ENCODE measurements around the gene MACF1.
A peak's percentile ranks its signal among the peaks of the same experiment; 100 is the strongest.

MACF1 gene

DNA sequence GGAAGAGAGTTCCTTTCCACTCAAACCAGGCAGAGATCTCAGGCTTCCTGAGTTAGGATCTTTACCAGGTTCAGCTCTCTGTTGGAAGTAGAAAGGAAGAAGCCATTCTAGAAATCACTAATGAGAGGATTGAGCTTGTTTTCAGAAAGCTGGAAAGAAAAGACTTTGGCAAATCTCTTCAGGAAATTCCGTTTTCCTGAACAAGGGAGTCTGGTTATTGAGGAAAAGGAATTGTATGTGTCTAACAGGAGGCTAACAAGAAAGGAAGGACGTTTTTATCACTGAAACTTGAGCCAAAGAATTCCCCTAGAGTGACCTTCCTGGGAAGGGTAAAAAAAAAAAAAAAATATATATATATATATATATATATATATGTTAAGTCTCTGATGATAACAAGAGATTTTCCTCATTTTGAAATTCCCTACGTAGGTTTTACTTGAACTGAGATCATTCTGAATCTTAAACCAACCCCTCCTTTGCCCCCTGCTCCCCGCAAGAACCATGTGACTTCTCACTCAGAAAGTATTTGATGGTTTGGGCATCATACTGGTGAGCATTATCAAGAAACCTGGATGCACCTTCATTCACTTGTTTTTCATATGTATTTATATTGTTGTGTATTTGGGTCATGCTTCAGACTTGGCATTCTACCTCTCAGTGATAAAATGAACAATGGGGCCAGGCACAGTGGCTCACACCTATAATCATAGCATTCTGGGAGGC is 188.5 kb downstream of the MACF1 start:
- no peak for DNase-seq (ENCODE audit: extremely low spot score)
- POLR2A ChIA-PET: interaction anchor here (1.3 kb wide), 1 partner anchor 17 kb away, joined by 4 read pairs; no protein-coding TSS in a partner anchor
- CTCF ChIA-PET: interaction anchor here (1.0 kb wide), 1 partner anchor 14 kb away, joined by 4 read pairs; no protein-coding TSS in a partner anchor
- TF ChIP-seq ZNF384 (IDR thresholded peaks at IDR 0.05) (no peak), SP1 (IDR thresholded peaks at IDR 0.05) (no peak), TARDBP (IDR thresholded peaks at IDR 0.05) (no peak), PKNOX1 (IDR thresholded peaks at IDR 0.05) (no peak), L3MBTL2 (conservative IDR thresholded peaks at IDR 0.05) (no peak), SUZ12 (IDR thresholded peaks at IDR 0.05) (no peak), FOXM1 (IDR thresholded peaks at IDR 0.05; ENCODE audit: borderline replicate concordance) (no peak), ELF4 (IDR thresholded peaks at IDR 0.05) (no peak), NFRKB (IDR thresholded peaks at IDR 0.05) (no peak), CTBP1 (IDR thresholded peaks at IDR 0.05; ENCODE audit: borderline replicate concordance) (no peak), BHLHE40 (IDR thresholded peaks at IDR 0.05; ENCODE audit: borderline replicate concordance) (no peak), ARNT (IDR thresholded peaks at IDR 0.05) (no peak), LEF1 (IDR thresholded peaks at IDR 0.05; ENCODE audit: borderline replicate concordance) (no peak), FOXA1 (IDR thresholded peaks at IDR 0.05) (no peak), HDGF (IDR thresholded peaks at IDR 0.05; ENCODE audit: borderline replicate concordance) (no peak), FOXK2 (IDR thresholded peaks at IDR 0.05) (no peak)

- POLR2A ChIA-PET: no interaction called here
- no peak for TF ChIP-seq NFRKB (IDR thresholded peaks at IDR 0.05)
- TF ChIP-seq CTBP1 (IDR thresholded peaks at IDR 0.05; ENCODE audit: borderline replicate concordance): no peak
- no peak for TF ChIP-seq TARDBP (IDR thresholded peaks at IDR 0.05)
- TF ChIP-seq L3MBTL2 (conservative IDR thresholded peaks at IDR 0.05): no peak
- no peak for DNase-seq (ENCODE audit: extremely low spot score)
- CTCF ChIA-PET: no interaction called here
Observed at GRCh38 chr1:39393645-39394044, 189.2 kb downstream of the MACF1 start.

DNA sequence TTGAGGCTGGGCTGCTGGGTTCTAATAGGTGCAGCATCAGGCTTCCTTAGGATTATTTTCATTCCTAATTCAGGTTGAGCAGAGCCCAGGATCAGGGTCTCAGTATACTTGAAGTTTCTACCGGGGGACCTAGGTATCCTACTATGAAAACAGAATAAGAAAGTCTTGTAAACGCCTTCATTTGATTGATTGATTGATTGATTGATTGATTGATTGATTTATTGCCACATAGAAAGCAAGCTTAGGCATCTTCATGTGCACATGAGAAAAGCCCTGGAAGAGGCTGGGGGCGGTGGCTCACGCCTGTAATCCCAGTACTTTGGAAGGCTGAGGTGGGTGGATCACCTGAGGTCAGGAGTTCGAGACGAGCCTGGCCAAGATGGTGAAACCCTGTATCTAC is 189.6 kb downstream of the MACF1 start:
- no peak for DNase-seq (ENCODE audit: extremely low spot score)
- ChIA-PET CTCF (interaction anchor here (1.0 kb wide), 1 partner anchor 15 kb away, joined by 3 read pairs; no protein-coding TSS in a partner anchor), POLR2A (interaction anchor here (1.2 kb wide), 1 partner anchor 17 kb away, joined by 6 read pairs; no protein-coding TSS in a partner anchor)
- TF ChIP-seq PKNOX1 (IDR thresholded peaks at IDR 0.05): peak; percentile 92
- no peak for TF ChIP-seq CTBP1 (IDR thresholded peaks at IDR 0.05; ENCODE audit: borderline replicate concordance)
- no peak for TF ChIP-seq FOXM1 (IDR thresholded peaks at IDR 0.05; ENCODE audit: borderline replicate concordance)
- TF ChIP-seq L3MBTL2 (conservative IDR thresholded peaks at IDR 0.05): no peak

DNA sequence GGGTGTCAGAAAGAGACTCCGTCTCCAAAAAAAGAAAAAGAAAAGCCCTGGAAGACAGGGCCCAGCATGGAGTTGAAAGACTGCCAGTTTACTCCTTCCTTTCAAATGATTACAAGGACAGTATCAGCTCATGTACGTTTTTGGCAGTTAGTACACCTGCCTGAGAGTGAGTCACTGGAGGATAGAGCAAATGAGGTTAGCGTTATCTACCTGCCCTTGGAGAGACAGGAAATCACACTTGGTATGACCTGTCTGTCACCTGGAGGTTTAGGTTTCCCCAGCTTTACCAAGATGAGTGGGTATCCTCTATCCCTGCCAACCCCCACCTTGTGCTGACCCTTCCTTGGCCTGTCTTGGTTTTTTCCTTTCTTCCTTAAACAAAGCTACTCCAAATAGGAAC is 190.1 kb downstream of the MACF1 start:
- ChIA-PET CTCF (interaction anchor here (1.0 kb wide), 1 partner anchor 15 kb away, joined by 3 read pairs; no protein-coding TSS in a partner anchor), POLR2A (interaction anchor here (1.2 to 1.3 kb wide), 2 partner anchors 15 to 16 kb away, joined by 4 to 6 read pairs; no protein-coding TSS in a partner anchor)
- TF ChIP-seq ELF4 (IDR thresholded peaks at IDR 0.05) (no peak), CTBP1 (IDR thresholded peaks at IDR 0.05; ENCODE audit: borderline replicate concordance) (no peak), HDGF (IDR thresholded peaks at IDR 0.05; ENCODE audit: borderline replicate concordance) (no peak), BHLHE40 (IDR thresholded peaks at IDR 0.05; ENCODE audit: borderline replicate concordance) (no peak), FOXM1 (IDR thresholded peaks at IDR 0.05; ENCODE audit: borderline replicate concordance) (no peak), ZNF384 (IDR thresholded peaks at IDR 0.05) (no peak), SUZ12 (IDR thresholded peaks at IDR 0.05) (no peak), PKNOX1 (IDR thresholded peaks at IDR 0.05) (no peak), FOXA1 (IDR thresholded peaks at IDR 0.05) (no peak), L3MBTL2 (conservative IDR thresholded peaks at IDR 0.05) (no peak), SP1 (IDR thresholded peaks at IDR 0.05) (no peak), TARDBP (IDR thresholded peaks at IDR 0.05) (no peak), FOXK2 (IDR thresholded peaks at IDR 0.05) (no peak), ARNT (IDR thresholded peaks at IDR 0.05) (no peak)
- no peak for DNase-seq (ENCODE audit: extremely low spot score)

GRCh38 chr1:39395357-39395831 is 190.9 kb downstream of the MACF1 start:
- POLR2A ChIA-PET: interaction anchor here (1.2 to 1.3 kb wide), 2 partner anchors 14 to 16 kb away, joined by 4 to 6 read pairs; no protein-coding TSS in a partner anchor
- CTCF ChIA-PET: no interaction called here
- DNase-seq (ENCODE audit: extremely low spot score): no peak
- TF ChIP-seq FOXM1 (IDR thresholded peaks at IDR 0.05; ENCODE audit: borderline replicate concordance): no peak
- no peak for TF ChIP-seq ELF4 (IDR thresholded peaks at IDR 0.05)
- no peak for TF ChIP-seq SP1 (IDR thresholded peaks at IDR 0.05)
- TF ChIP-seq FOXA1 (IDR thresholded peaks at IDR 0.05): no peak
- TF ChIP-seq NFRKB (IDR thresholded peaks at IDR 0.05): no peak
- TF ChIP-seq SUZ12 (IDR thresholded peaks at IDR 0.05): no peak

- TF ChIP-seq FOXA1 (IDR thresholded peaks at IDR 0.05) (no peak), SUZ12 (IDR thresholded peaks at IDR 0.05) (no peak), NFRKB (IDR thresholded peaks at IDR 0.05) (no peak), PKNOX1 (IDR thresholded peaks at IDR 0.05) (no peak), ZNF384 (IDR thresholded peaks at IDR 0.05) (no peak), HDGF (IDR thresholded peaks at IDR 0.05; ENCODE audit: borderline replicate concordance) (no peak), TARDBP (IDR thresholded peaks at IDR 0.05) (no peak), LEF1 (IDR thresholded peaks at IDR 0.05; ENCODE audit: borderline replicate concordance) (no peak), CTBP1 (IDR thresholded peaks at IDR 0.05; ENCODE audit: borderline replicate concordance) (no peak), FOXK2 (IDR thresholded peaks at IDR 0.05) (no peak), ARNT (IDR thresholded peaks at IDR 0.05) (no peak), FOXM1 (IDR thresholded peaks at IDR 0.05; ENCODE audit: borderline replicate concordance) (no peak)
- no peak for DNase-seq (ENCODE audit: extremely low spot score)
- CTCF ChIA-PET: no interaction called here
- POLR2A ChIA-PET: no interaction called here
Observed at GRCh38 chr1:39396671-39397070, 192.2 kb downstream of the MACF1 start.

Data from HEK293T (cell line).